ELF-1 (cell line): Measurements from ENCODE around the gene NT5E.

ENCODE experiments used
- DNase-seq: peaks from one replicate; pipeline ENCODE4 v3.0.0-alpha.2; 2016; ENCODE audit warnings: low read depth, low spot score

The NT5E gene

DNA sequence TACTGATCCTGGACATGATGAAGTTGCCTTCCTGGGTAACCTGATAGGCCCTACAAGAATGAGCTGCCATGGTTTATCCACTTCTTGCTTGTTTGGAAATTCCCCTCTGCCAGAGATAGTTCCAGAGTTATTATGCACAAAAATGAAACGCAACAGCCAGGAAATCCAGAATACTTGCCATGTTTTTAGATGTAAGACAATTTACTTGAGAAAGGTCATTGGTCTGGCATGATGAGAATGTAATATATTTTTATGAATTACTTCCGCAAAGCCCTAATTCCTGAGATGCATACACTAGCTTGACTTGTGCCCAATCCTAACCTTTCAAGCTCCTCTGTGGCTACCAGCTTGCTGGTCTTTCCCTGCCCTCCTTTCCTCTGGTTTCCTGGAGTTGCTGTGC lies 27.9 kb upstream of the NT5E start:
- DNase-seq: no peak

DNA sequence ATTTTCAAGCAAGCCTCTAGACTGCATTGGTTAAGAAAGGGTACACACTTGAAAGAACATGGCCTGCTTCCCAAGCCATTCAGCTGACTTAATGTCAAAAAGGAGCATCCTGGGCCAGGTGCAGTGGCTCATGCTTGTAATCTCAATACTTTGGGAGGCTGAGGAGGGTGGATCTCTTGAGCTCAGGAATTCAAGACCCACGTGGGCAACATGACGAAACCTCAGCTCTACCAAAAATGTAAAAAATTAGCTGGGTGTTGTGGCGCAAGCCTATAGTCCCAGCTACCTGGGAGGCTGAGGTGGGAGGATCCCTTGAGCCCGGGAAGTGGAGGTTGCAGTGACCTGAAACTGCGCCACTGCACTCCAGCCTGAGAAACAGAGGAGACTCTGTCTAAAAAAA lies 26.9 kb upstream of the NT5E start:
- DNase-seq: no peak

- no peak for DNase-seq
Measured at GRCh38 chr6:85424981-85425380, 24.9 kb upstream of the NT5E start.

- DNase-seq: no peak
Measured at GRCh38 chr6:85425997-85426396, 23.9 kb upstream of the NT5E start.

DNA sequence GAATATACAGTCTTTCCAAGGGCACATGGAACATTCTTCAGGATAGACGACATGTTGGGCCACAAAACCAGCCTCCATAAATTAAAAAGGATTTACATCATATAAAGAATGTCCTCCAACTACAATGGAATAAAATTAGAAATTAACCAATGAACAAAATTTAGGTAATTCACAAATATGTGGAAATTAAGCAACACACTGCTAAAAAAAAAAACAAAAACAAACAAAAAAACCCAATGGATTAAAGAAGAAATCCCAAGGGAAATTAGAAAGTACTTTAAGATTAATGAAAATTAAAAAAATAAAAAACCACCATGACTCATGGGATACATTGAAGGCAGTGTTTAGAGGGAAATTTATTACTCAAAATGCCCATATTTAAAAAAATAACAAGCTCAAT lies 21.4 kb upstream of the NT5E start:
- DNase-seq: no peak

DNA sequence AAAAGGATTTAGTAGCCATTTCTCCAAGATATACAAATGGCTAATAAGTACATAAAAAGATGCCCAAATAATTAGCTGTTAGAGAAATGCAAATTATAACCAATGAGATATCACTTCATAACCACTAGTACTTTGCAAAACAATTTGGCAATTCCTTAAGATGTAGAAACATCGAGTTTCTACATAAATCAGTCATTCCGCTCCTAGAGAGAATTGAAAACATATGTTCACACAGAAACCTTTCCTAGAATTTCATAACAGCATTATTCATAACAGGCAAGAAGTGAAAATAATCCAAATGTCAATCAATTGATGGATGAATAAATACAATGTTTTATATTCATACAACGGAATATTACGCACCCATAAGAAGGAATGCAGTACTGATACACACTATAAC lies 20.5 kb upstream of the NT5E start:
- DNase-seq: no peak

DNA sequence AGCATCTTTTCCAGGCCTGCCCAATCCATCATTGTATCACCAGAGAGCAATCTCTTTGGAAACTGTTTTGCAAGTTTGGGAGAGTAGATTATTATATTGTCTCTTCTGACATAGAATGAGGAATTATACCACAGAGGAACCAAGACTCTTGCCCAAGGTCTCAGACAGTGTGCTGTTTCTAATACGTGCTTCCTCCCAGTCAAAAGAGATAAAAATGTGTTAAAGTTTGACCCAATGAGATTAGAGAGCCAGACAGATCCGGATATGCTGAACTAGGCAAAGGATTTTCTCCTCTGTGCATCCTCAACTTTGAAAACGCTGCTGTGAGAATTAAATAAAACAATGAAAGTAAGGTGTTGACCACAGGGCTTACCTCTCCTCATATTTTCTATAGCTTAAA lies 18.6 kb upstream of the NT5E start:
- DNase-seq: no peak

GRCh38 chr6:85432554-85432953 lies 17.3 kb upstream of the NT5E start:
- no peak for DNase-seq

DNA sequence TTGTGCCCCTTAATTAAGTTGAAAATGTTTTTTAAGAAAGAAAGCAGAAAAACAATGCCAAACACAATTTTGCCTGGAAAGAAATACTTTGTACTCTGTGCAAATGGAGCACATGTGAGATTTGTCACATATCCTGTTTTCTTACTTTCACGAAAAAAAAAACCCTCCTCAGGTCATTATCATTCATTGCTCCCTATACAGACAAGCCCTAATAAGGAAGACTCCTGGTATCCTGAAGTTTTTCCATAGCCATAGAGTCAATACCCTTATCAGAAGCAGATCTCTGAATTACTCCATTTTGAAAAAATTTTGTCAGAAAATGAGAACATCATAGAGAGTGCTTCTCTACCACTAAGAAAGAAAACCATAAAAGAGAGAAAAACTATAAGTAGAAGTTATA lies 14.0 kb upstream of the NT5E start:
- DNase-seq: no peak

GRCh38 chr6:85436411-85436810 lies 13.5 kb upstream of the NT5E start:
- DNase-seq: no peak

DNA sequence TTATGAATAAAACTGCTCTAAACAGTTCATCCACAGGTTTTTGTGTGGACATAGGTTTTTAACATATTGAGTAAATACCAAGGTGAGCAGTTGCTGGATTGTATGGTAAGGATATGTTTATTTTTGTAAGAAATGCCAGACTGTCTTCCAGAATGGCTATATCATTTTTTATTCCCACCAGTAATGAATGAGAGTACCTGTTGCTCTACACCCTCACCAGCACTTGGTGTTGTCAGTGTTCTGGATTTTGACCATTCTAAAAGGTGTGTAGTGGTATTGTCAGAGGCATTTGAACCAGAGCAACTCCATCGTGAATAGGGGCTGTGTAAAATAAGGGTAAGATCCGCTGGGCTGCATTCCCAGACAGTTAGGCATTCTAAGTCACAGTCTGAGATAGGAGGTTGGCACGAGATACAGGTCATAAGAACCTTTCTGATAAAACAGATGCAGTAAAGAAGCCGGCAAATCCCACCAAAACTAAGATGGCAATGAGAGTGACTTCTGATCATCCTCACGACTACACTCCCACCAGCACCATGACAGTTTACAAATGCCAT lies 12.9 kb upstream of the NT5E start:
- no peak for DNase-seq

DNA sequence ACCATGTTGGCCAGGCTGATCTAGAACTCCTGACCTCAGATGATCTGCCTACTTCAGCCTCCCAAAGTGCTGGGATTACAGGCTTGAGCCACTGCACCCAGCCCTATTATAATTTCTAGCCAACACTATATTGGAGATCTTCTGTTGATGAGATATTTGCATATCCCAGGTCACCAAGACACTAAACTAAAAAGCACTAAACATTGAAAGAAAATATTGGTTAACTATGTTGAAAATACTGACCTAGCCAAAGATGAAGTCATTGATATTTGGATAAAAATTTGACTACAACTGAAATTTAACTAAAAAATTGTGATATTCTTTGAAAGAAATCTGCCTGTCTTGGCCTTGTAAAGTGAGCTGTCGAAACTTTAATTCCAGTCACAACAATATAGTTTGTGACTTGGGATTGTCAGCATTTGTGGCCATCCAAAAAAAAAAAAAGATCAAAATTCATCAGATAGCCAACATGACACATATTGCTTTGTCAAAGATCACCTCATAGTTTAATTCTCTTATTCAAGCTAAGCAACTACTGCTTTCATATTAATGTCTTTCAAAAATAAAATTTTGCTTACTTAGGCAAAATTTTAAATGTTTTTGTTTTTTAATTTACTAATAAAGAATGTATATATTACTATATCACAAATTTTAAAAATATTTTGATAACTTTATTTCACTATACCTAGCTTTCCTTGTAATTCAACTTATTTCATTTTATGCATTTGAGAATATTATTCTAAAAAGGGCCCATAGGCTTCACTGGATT lies 6.3 kb upstream of the NT5E start:
- DNase-seq: no peak

DNA sequence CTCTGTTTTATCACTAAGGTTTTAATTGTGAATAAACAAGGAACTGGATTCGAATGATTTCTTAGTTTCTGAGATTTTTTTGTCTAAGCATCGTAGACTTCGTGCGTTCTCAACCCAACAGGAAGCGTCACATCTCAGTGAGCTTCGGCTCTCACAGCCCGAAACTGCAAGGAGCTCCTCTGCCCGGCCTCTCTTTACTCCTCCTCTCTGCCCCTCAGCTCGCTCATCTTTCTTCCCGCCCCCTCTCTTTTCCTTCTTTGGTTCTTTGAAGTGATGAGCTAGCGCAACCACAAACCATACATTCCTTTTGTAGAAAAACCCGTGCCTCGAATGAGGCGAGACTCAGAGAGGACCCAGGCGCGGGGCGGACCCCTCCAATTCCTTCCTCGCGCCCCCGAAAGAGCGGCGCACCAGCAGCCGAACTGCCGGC lies 480 bp upstream of the NT5E start:
- DNase-seq: peak; percentile 36

DNA sequence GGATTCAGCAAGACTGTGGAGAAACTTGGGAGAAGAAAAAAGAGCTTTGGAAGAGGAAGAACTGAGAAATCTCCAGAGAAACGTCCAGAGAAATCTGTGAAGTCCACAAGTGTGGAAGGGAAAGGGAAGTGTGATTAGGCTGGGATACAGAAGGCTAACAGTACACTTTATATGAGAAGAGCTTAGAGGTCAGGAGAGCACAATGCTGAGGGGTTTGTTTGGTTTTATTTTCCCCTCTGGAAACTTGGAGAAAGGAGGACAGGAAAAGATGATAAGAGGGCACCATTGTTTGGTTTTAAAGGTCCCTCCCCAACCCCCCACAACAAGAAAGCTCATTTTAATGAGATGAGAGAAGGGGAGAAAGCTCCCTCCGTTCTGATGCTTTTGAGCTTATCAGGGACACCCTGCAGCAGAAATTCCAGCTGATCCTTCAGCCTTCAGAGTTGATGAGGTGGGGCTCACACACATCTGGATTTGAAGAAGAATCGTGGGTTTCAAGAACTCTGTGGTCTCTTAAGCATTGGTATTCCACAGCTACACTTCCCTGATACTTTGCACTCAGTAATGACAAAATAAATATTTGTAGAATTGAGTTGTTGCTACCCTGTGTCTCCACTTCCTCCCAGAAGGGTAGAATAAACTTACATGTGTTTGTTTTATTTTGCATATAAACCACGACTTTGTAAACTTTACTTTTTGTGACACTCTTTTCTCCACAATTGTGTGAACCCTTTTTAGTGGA lies 1.9 kb downstream of the NT5E start:
- DNase-seq: no peak

DNA sequence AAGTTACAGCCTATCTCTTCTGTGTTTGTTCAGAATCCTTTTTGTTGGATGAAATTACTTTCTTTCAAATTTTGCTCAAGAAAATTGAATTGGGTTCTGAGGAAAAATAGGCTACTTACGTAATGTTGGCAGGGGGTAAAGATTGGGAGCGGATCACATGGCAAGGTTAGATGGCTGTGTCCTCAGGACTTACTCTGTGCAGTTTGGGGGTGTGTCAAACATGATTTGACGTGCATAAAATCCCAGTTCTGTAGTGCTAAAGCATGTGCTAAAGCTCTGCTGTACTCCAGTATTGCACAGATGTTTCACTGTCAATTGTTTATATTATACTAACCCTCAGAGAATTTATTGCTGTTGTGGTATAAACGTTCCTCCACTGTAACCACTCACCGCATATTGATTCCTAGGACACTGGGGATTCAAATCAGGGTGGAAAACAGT lies 2.6 kb downstream of the NT5E start:
- DNase-seq: no peak

DNA sequence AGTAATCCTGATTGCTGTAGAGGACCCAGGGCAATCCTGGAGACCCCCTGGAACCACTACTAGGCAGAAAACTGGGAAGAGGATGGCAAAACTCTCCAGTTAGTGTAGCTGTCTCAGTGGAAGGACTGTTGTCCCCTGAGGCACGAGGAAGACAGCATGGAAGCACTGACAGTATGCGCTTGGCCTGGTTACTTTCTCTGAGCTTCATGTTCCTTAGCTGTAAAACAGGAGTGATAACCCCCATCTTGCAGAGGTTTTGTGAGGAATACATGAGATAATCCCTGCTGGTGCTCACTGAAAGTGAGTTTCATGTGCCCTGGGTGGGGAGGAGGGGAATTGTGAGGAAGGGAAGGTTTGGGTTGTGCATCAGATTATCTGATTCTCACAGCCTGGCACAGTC lies 3.2 kb downstream of the NT5E start:
- no peak for DNase-seq

- no peak for DNase-seq
Measured at GRCh38 chr6:85453490-85453889, 3.6 kb downstream of the NT5E start.

DNA sequence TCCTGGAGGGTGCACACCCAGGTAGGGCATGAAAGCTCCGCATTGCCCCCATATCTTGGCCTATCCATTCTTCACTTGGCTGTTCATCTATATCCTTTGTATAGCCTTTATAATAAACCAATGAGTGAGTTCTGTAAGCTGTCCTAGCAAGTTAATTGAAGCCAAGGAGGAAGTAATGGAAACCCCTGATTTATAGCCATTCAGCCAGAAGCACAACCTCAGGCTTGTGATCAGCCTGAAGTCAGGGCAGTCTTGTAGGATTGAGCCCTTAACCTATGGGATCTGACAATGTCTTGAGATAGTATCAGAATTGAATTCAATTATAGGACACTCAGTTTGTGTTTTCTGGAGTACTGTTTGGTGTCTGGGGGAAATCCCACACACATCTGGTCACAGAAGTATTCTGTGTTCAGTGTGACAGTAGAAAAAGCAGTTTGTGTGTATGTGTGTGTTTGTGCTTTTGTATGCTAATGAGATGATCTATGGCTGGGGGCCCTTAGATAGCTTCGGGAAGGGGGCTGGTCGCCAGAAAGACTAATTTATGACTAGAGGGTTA lies 5.7 kb downstream of the NT5E start:
- no peak for DNase-seq

GRCh38 chr6:85456782-85457181 lies 6.9 kb downstream of the NT5E start:
- DNase-seq: no peak

DNA sequence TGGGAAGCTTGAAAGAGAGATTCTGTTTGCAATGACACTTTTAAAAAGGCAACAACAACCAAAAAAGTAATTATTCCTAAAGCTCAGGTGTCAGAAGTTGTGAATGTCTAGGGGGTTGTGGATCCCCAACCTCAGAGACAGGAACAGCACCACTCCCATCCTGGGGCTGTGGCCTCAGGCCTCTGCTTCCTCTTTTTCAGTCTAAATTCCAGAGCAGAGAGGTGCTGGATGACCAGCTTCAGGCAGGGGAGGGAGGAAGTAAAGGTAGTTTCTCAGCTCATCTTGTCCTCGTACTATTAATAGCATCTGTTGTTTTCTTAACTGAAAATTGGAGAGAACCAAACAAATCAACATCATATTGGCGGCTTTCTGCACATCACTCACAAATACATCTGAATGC lies 8.3 kb downstream of the NT5E start:
- no peak for DNase-seq

GRCh38 chr6:85458782-85459181 lies 8.9 kb downstream of the NT5E start:
- no peak for DNase-seq

DNA sequence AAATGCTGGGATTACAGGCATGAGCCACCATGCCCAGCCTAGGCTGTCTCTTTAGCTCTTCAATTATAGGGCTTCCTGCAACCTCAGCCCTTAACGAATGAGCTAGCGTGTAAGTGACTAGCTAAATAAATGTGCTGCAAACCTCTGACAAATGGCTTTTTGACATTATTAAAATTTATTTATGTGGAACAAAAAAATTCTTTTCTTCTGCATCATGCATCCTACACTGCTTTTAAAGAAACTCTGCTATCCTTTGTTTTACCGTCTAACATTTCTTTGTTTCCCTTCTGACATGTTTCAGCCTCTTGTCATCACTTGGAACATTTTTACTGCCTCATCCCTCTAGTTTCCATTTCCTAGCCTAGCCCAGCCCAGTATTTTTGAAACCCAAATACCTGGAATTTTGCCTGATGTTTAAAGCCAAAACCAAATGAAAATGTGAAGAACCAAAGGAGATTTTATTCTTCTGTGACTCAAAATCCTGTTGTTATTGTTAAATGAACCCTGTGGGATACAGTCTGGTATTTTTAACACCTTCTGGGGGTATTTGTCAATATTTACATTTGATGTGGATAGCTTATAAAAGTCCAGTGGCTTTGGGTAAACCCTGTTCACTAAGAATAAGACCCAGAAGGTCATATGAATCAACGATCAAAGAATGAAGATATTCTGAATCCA lies 9.5 kb downstream of the NT5E start:
- DNase-seq: no peak
